ENCODE data around the gene ROCK1. TPM values are rescaled to one million over a fixed set of nuclear protein-coding genes. Genes with fewer than 3 reads are reported as not detected.

The ROCK1 gene
- total RNA-seq, 6 donors from 2014 or later = 49.4 to 134 (median 75.9) TPM

- WGBS, 2 donors = 54 to 63% methylated on average over 3 of the region's 3 CpGs
- Histone ChIP-seq H3K27me3 (no peaks in the 10 kb centered on the region), H3K36me3 (no peaks in the 10 kb centered on the region), H3K27ac (no peak overlapping the region), H3K9me3 (no peaks in the 10 kb centered on the region), H3K4me3 (no peak overlapping the region), H3K4me1 (peaks cover 17 to 35% (median 26%) of the 10 kb centered on the region in 4 donors)
- DNase-seq = no peak
- TF ChIP-seq POLR2A (IDR thresholded peaks at IDR 0.05) (no peak), CTCF (IDR thresholded peaks at IDR 0.05) (no peak), EP300 (IDR thresholded peaks at IDR 0.05) (no peak), POLR2AphosphoS5 (IDR thresholded peaks at IDR 0.05) (no peak)
- ATAC-seq (ENCODE audit: low FRiP score in 2 of 2) = no peak
These were observed 57.3 kb downstream of the ROCK1 start for GRCh38 chr18:21054252-21054821.

GRCh38 chr18:21053127-21053526 lies 58.5 kb downstream of the ROCK1 start:
- Histone ChIP-seq H3K4me3 (no peak overlapping the region), H3K27me3 (no peaks in the 10 kb centered on the region), H3K4me1 (peaks cover 17 to 37% (median 27%) of the 10 kb centered on the region in 4 donors), H3K27ac (peak overlapping the region in 1 of 4 donors; percentile 10), H3K36me3 (no peaks in the 10 kb centered on the region), H3K9me3 (no peaks in the 10 kb centered on the region)
- TF ChIP-seq POLR2A (IDR thresholded peaks at IDR 0.05) = no peak
- peak in 1 of 4 donors; percentile 7 for TF ChIP-seq EP300 (IDR thresholded peaks at IDR 0.05)
- ATAC-seq (ENCODE audit: low FRiP score in 2 of 2) (peak; percentile 69 to 89), DNase-seq (no peak)

GRCh38 chr18:21052385-21052784 lies 59.2 kb downstream of the ROCK1 start:
- 88 to 98% methylated on average over 5 of the region's 5 CpGs for WGBS, 2 donors
- TF ChIP-seq CTCF (IDR thresholded peaks at IDR 0.05) (no peak), EP300 (IDR thresholded peaks at IDR 0.05) (no peak), POLR2A (IDR thresholded peaks at IDR 0.05) (no peak), POLR2AphosphoS5 (IDR thresholded peaks at IDR 0.05) (no peak)

GRCh38 chr18:21051620-21052019 lies 60.0 kb downstream of the ROCK1 start:
- Histone ChIP-seq H3K4me1 (peaks cover 17 to 34% (median 27%) of the 10 kb centered on the region in 4 donors), H3K4me3 (no peak overlapping the region), H3K27me3 (no peaks in the 10 kb centered on the region), H3K9me3 (no peaks in the 10 kb centered on the region), H3K27ac (peak overlapping the region in 1 of 4 donors; percentile 8), H3K36me3 (no peaks in the 10 kb centered on the region)
- WGBS, 2 donors = 77 to 83% methylated on average over 3 of the region's 3 CpGs
- DNase-seq (no peak), ATAC-seq (ENCODE audit: low FRiP score in 2 of 2) (no peak)
- TF ChIP-seq POLR2AphosphoS5 (IDR thresholded peaks at IDR 0.05) = no peak
- TF ChIP-seq EP300 (IDR thresholded peaks at IDR 0.05) = no peak
- no peak for TF ChIP-seq CTCF (IDR thresholded peaks at IDR 0.05)
- TF ChIP-seq POLR2A (IDR thresholded peaks at IDR 0.05) = no peak

More at GRCh38 chr18:21052385-21052784, 59.2 kb downstream of the ROCK1 start:
- no peak for ATAC-seq (ENCODE audit: low FRiP score in 2 of 2)
- DNase-seq = no peak
- peak overlapping the region in 2 of 4 donors; percentile 8 to 10 for H3K27ac ChIP-seq
- H3K36me3 ChIP-seq = no peaks in the 10 kb centered on the region
- no peaks in the 10 kb centered on the region for H3K9me3 ChIP-seq
- H3K4me1 ChIP-seq = peaks cover 17 to 37% (median 27%) of the 10 kb centered on the region in 4 donors
- no peaks in the 10 kb centered on the region for H3K27me3 ChIP-seq
- no peak overlapping the region for H3K4me3 ChIP-seq

GRCh38 chr18:21049306-21049705 lies 62.3 kb downstream of the ROCK1 start:
- DNase-seq (no peak), ATAC-seq (ENCODE audit: low FRiP score in 2 of 2) (no peak)
- 26 to 41% methylated on average over 1 of the region's 1 CpG for WGBS, 2 donors
- Histone ChIP-seq H3K27ac (no peak overlapping the region), H3K36me3 (peaks cover 0 to 9% (median 0%) of the 10 kb centered on the region in 4 donors), H3K4me3 (no peak overlapping the region), H3K4me1 (peaks cover 13 to 38% (median 27%) of the 10 kb centered on the region in 4 donors), H3K27me3 (no peaks in the 10 kb centered on the region), H3K9me3 (no peaks in the 10 kb centered on the region)
- no peak for TF ChIP-seq EP300 (IDR thresholded peaks at IDR 0.05)
- TF ChIP-seq CTCF (IDR thresholded peaks at IDR 0.05) = no peak
- no peak for TF ChIP-seq POLR2A (IDR thresholded peaks at IDR 0.05)
- no peak for TF ChIP-seq POLR2AphosphoS5 (IDR thresholded peaks at IDR 0.05)
